ENCODE measurements around the gene ABHD15.

ABHD15 gene

DNA sequence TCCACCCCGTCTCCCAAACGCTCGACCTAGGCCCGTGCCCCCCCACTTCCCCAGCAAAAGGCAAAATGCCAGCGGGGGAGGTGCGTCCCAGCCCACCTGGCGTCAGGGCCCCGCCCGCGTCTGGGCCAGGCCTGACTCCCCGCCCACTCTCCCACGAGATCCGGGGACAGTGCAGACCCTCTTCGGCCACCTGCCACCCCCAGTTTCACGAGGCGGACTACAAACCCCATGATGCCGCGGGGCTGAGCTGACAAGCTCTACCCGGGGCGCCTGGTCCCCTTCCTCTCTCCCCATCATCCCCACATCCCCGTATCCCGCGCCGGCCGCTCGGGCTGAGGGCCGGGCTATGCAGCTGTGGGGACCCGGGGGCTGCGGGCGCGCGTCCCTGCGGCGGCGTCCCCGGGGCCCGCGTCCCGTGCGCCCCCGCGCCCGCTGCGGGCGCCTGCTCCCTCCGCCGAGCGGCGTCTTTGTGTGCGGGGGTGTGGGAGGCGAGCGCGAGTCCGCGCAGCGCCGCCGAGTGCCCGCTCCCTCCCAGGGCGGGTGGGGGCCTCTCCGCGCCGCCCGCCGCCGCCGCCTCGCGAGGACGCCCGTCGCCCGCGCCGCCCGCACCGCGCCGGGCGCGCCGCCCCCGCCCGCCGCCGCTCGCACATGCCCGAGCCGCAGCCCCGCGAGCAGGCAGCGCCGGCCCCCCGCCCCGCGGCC is 26.2 kb upstream of the ABHD15 start, which contains the start of gene ANKRD13B:
Gene ANKRD13B (plus strand): TSS at position 283 of the 702 bp plus-strand sequence. CDS start 490 bp downstream, outside the sequence.
- Histone ChIP-seq H3K4me3 (IDR thresholded peaks at IDR 0.05; ENCODE audit: insufficient read depth, low read depth, low read length) (no peak within 1 kb of the TSS), H3K4me2 (peak within 1 kb of the TSS; percentile 90), H3K4me1 (ENCODE audit: low read depth, poor library complexity, severe bottlenecking) (peaks cover 31% of the 10 kb centered on the region), H3K9ac (no peak within 1 kb of the TSS; the same call in 1 of the 2 replicates), H2AFZ (ENCODE audit: low read depth) (peak within 1 kb of the TSS; percentile 75), H4K20me1 (ENCODE audit: insufficient read depth) (no peaks in the 10 kb centered on the region), H3K27me3 (ENCODE audit: insufficient read depth, low read depth) (no peaks in the 10 kb centered on the region), H3K27ac (no peak within 1 kb of the TSS), H3K79me2 (ENCODE audit: insufficient read depth, low read depth) (peaks cover 5% of the 10 kb centered on the region; the same call in 1 of the 2 replicates), H3K36me3 (ENCODE audit: insufficient read depth) (no peaks in the 10 kb centered on the region)
- TF ChIP-seq, protein P1, sequence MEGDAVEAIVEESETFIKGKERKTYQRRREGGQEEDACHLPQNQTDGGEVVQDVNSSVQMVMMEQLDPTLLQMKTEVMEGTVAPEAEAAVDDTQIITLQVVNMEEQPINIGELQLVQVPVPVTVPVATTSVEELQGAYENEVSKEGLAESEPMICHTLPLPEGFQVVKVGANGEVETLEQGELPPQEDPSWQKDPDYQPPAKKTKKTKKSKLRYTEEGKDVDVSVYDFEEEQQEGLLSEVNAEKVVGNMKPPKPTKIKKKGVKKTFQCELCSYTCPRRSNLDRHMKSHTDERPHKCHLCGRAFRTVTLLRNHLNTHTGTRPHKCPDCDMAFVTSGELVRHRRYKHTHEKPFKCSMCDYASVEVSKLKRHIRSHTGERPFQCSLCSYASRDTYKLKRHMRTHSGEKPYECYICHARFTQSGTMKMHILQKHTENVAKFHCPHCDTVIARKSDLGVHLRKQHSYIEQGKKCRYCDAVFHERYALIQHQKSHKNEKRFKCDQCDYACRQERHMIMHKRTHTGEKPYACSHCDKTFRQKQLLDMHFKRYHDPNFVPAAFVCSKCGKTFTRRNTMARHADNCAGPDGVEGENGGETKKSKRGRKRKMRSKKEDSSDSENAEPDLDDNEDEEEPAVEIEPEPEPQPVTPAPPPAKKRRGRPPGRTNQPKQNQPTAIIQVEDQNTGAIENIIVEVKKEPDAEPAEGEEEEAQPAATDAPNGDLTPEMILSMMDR (conservative IDR thresholded peaks at IDR 0.05; ENCODE audit: low read depth, low read length), result no peak

DNA sequence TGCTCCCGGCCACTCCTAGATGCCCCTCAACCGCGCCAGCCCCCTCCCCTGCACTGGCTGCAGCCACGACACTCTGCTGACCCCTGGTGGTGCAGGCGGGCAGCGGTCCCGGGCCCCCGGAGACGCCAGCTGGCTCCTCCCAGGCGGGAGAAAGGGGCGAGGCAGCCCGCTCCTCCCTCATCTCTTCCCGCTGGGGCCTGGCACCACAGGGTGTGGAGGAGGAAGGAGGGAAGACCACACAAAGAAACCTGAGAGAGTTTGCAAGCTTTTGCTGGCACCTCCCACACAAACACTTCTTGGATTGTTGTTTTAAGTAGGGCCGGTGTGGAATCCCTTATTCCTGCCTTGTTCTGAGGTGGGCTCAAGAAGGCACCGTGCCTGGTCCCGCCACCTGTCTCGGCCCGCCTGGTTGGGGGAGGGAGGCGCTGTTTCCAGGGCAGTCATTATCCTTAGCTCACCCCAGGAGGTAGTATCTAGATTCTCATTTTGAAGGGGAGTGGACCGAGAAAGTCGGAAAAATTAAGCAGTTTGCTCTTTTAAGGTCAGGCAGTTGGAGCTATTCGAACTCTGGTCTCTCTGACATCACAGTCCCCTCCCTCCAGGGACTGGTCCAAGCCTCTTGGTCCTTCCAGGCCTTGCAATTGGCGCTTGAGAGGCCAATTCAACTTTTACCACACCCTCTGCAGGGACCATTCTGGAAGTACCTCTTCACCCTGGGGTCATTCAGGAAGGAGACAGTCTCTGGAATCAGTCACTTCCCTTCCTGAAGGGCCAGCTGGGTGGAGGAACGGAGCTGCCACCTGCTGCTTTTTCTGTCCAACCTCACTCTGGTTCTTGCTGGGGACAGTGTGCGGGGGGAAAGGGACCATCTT is 25.1 kb upstream of the ABHD15 start:
- Histone ChIP-seq H4K20me1 (ENCODE audit: insufficient read depth) (no peaks in the 10 kb centered on the region), H3K27ac (no peak overlapping the region), H3K36me3 (ENCODE audit: insufficient read depth) (no peaks in the 10 kb centered on the region), H3K79me2 (ENCODE audit: insufficient read depth, low read depth) (peaks cover 15% of the 10 kb centered on the region; the same call in 1 of the 2 replicates), H3K9ac (no peak overlapping the region), H3K27me3 (ENCODE audit: insufficient read depth, low read depth) (no peaks in the 10 kb centered on the region), H3K4me1 (ENCODE audit: low read depth, poor library complexity, severe bottlenecking) (peaks cover 38% of the 10 kb centered on the region), H3K4me3 (IDR thresholded peaks at IDR 0.05; ENCODE audit: insufficient read depth, low read depth, low read length) (no peak overlapping the region), H3K4me2 (peak overlapping the region; percentile 90), H2AFZ (ENCODE audit: low read depth) (peak overlapping the region; percentile 75)
- TF ChIP-seq, protein P1 (conservative IDR thresholded peaks at IDR 0.05; ENCODE audit: low read depth, low read length), result peak; percentile 94

DNA sequence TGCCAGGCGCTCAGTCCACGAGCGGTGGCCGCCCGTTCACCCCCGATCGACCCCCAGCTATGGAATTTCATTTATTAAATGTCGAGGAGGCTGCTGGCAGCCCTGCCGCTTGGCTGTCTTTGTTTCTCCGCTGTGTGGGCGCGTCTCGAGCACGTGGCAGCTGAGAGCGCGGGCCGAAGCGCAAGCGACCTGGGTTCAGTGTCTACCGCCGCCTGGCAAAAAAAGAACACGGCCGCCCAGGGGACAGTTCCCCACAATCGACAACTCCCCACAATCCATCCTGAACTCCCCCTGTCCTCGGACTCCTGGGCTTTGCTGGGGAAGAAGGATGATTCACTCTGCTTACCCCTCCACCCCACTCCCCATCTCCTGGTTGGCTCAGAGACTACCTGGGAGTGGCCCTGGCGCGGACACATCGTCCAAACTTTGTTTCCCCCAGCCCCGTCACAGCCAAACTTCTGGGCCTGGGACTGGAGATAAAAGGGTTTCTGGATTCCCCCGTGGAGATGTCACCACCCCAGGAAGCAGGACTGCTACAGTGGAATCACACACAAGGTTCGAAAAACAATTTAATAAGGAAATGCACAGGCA is 24.4 kb upstream of the ABHD15 start:
- TF ChIP-seq, protein P1 (conservative IDR thresholded peaks at IDR 0.05; ENCODE audit: low read depth, low read length), result no peak
- peak overlapping the region; percentile 75 for H2AFZ ChIP-seq (ENCODE audit: low read depth)
- H3K9ac ChIP-seq, result no peak overlapping the region
- no peak overlapping the region for H3K4me3 ChIP-seq (IDR thresholded peaks at IDR 0.05; ENCODE audit: insufficient read depth, low read depth, low read length)
- H3K36me3 ChIP-seq (ENCODE audit: insufficient read depth), result no peaks in the 10 kb centered on the region
- H3K27ac ChIP-seq, result no peak overlapping the region
- peaks cover 16% of the 10 kb centered on the region; the same call in 1 of the 2 replicates for H3K79me2 ChIP-seq (ENCODE audit: insufficient read depth, low read depth)
- H4K20me1 ChIP-seq (ENCODE audit: insufficient read depth), result no peaks in the 10 kb centered on the region
- peak overlapping the region; percentile 90 for H3K4me2 ChIP-seq
- no peaks in the 10 kb centered on the region for H3K27me3 ChIP-seq (ENCODE audit: insufficient read depth, low read depth)
- H3K4me1 ChIP-seq (ENCODE audit: low read depth, poor library complexity, severe bottlenecking), result peaks cover 38% of the 10 kb centered on the region

DNA sequence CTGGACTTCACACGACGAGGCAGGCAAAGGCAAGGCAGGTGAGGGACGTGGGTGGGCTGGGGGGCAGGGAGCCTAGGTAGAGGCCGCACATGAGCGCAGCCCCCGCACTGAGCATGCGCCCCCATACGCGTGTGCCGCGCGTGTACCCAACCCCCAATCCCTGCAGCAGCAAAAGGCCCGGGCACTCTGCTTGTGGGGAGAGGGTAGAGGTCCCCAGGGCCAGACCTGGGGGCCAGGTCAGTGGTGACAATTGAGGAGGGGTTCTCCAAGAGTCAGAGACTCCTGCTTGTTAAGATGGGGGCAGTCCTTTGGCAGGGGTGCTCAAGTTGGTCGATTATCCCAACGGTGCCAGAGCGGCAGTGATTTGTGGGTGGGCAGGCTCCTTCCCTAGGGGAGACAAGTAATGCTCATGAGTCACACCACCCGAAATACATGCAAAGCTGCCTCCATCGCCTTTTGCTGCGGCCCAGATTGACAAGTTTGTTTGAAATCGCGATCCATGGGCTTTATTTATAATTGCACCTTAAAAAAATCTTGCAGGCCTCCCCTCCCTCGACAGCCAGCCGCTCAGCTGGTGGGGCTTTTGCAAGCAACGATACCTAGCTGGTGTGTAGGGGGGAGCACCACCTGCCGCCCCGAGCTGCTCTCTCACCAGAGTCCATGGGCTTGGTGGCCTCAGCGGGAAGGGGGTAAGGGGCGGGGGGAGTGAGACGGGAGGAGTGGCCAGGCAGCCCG is 23.7 kb upstream of the ABHD15 start:
- H3K27me3 ChIP-seq (ENCODE audit: insufficient read depth, low read depth), result no peaks in the 10 kb centered on the region
- no peaks in the 10 kb centered on the region for H3K36me3 ChIP-seq (ENCODE audit: insufficient read depth)
- H3K79me2 ChIP-seq (ENCODE audit: insufficient read depth, low read depth), result peaks cover 16% of the 10 kb centered on the region; the same call in 1 of the 2 replicates
- H2AFZ ChIP-seq (ENCODE audit: low read depth), result peak overlapping the region; percentile 93; the same call in 1 of the 2 replicates
- TF ChIP-seq, protein P1 (conservative IDR thresholded peaks at IDR 0.05; ENCODE audit: low read depth, low read length), result no peak
- H3K4me2 ChIP-seq, result peak overlapping the region; percentile 83
- no peaks in the 10 kb centered on the region for H4K20me1 ChIP-seq (ENCODE audit: insufficient read depth)
- no peak overlapping the region for H3K4me3 ChIP-seq (IDR thresholded peaks at IDR 0.05; ENCODE audit: insufficient read depth, low read depth, low read length)
- H3K9ac ChIP-seq, result no peak overlapping the region
- no peak overlapping the region for H3K27ac ChIP-seq
- H3K4me1 ChIP-seq (ENCODE audit: low read depth, poor library complexity, severe bottlenecking), result peaks cover 38% of the 10 kb centered on the region

All from KMS-11 (cell line).